Measurements from ENCODE around the gene ATP8B4. TPM values are rescaled to one million over a fixed set of nuclear protein-coding genes. Genes with fewer than 3 reads are reported as not detected.

The ATP8B4 gene
- total RNA-seq, 2 experiments from 2014 or later, result 0.31 TPM; not detected in 1

DNA sequence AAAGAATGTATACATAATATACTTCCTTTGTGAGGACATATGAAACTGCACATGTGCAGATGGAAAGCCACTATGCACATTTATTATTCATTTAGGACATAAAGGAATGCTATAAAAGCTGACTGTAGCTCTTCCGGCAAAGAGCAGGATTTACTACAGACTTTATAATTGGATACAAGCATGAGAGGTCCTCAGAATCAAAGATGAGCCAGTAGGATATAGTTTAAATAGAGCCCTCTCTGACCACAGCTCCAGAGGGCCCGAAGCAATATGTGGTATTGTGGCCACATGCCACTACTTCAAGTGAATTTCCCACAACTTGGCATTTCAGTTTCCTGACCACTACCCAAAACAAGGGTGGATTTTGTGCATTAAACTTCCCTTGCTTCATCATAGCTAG lies 140.9 kb downstream of the ATP8B4 start:
- Histone ChIP-seq H3K27me3 (ENCODE audit: control insufficient read depth in 1 of 2, insufficient read depth in 2 of 2, low read length in 2 of 2) (no peaks in the 10 kb centered on the region), H3K36me3 (ENCODE audit: insufficient read depth, low read length) (no peaks in the 10 kb centered on the region), H3K4me3 (ENCODE audit: low read length) (no peak overlapping the region), H3K4me1 (ENCODE audit: insufficient read depth, low read length) (no peaks in the 10 kb centered on the region), H3K27ac (ENCODE audit: low read depth in 1 of 2, low read length in 2 of 2) (no peak overlapping the region), H3K9me3 (ENCODE audit: control insufficient read depth in 1 of 2, insufficient read depth in 1 of 2, low read length in 2 of 2) (no peaks in the 10 kb centered on the region)
- no peak for DNase-seq
- no peaks in the 10 kb centered on the region for H3K36me3 Mint-ChIP-seq (ENCODE audit: low read depth)
- TF ChIP-seq, protein P1, sequence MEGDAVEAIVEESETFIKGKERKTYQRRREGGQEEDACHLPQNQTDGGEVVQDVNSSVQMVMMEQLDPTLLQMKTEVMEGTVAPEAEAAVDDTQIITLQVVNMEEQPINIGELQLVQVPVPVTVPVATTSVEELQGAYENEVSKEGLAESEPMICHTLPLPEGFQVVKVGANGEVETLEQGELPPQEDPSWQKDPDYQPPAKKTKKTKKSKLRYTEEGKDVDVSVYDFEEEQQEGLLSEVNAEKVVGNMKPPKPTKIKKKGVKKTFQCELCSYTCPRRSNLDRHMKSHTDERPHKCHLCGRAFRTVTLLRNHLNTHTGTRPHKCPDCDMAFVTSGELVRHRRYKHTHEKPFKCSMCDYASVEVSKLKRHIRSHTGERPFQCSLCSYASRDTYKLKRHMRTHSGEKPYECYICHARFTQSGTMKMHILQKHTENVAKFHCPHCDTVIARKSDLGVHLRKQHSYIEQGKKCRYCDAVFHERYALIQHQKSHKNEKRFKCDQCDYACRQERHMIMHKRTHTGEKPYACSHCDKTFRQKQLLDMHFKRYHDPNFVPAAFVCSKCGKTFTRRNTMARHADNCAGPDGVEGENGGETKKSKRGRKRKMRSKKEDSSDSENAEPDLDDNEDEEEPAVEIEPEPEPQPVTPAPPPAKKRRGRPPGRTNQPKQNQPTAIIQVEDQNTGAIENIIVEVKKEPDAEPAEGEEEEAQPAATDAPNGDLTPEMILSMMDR (IDR thresholded peaks at IDR 0.05), result no peak
- POLR2A ChIA-PET, result no interaction called here
- no peak overlapping the region for H3K4me3 Mint-ChIP-seq
- H3K27ac Mint-ChIP-seq, result no peak overlapping the region
- CTCF ChIA-PET, result interaction anchor here (1.1 kb wide), 1 partner anchor 8 kb away, joined by 3 read pairs; no protein-coding TSS in a partner anchor
- intact Hi-C loops (cut with DNase I, micrococcal nuclease), result no loop called here
- no peaks in the 10 kb centered on the region for H3K4me1 Mint-ChIP-seq (ENCODE audit: low read depth)
- ATAC-seq (ENCODE audit: poor library complexity), result no peak
- H3K9me3 Mint-ChIP-seq, result no peaks in the 10 kb centered on the region
- H3K27me3 Mint-ChIP-seq, result no peaks in the 10 kb centered on the region

DNA sequence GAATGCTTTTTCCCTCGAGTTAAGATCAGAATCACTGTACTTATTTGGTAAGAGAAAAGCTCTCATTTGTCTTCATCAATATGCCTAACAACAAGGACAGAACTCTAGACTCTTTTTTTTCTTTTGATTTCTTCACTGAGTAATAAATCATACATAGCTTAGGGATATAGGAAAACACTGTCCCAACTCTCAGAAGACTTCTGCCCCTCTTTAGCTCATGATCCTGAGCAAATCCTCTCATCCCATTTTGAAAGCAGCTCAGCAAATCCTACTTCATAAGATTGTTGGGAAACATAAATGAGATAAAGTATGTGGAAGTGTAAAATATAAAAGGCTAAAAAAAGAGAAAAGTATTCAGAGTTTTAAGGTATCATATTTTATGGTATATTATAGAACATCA lies 141.7 kb downstream of the ATP8B4 start:
- Mint-ChIP-seq H3K4me1 (ENCODE audit: low read depth) (no peaks in the 10 kb centered on the region), H3K36me3 (ENCODE audit: low read depth) (no peaks in the 10 kb centered on the region), H3K27ac (no peak overlapping the region), H3K4me3 (no peak overlapping the region), H3K9me3 (no peaks in the 10 kb centered on the region), H3K27me3 (no peaks in the 10 kb centered on the region)
- Histone ChIP-seq H3K4me1 (ENCODE audit: insufficient read depth, low read length) (no peaks in the 10 kb centered on the region), H3K27me3 (ENCODE audit: control insufficient read depth in 1 of 2, insufficient read depth in 2 of 2, low read length in 2 of 2) (no peaks in the 10 kb centered on the region), H3K27ac (ENCODE audit: low read depth in 1 of 2, low read length in 2 of 2) (no peak overlapping the region), H3K9me3 (ENCODE audit: control insufficient read depth in 1 of 2, insufficient read depth in 1 of 2, low read length in 2 of 2) (no peaks in the 10 kb centered on the region), H3K4me3 (ENCODE audit: low read length) (no peak overlapping the region), H3K36me3 (ENCODE audit: insufficient read depth, low read length) (no peaks in the 10 kb centered on the region)
- CTCF ChIA-PET, result no interaction called here
- ATAC-seq (ENCODE audit: poor library complexity) (no peak), DNase-seq (no peak)
- TF ChIP-seq, protein P1 (IDR thresholded peaks at IDR 0.05), result no peak
- intact Hi-C loops (cut with DNase I, micrococcal nuclease), result no loop called here
- POLR2A ChIA-PET, result no interaction called here

DNA sequence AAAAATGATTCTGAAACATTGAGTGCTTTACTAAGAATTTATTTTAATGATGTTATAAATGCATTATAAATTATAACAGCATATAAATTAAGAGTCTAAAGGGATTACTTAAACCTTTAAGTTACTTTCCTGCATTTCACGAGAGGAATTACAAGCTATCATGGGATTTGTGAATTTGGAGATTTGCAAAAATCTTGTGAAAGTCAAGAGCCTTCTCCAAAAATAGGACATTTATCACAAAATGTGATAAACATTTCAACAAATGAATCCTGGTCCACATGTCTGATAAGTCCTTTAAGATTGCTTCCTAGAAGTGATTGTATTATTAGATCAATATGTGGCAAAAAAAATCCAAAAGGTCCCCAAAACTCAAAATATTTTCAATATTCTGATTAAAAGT lies 154.5 kb downstream of the ATP8B4 start:
- no peaks in the 10 kb centered on the region for H3K4me1 Mint-ChIP-seq (ENCODE audit: low read depth)
- Histone ChIP-seq H3K4me1 (ENCODE audit: insufficient read depth, low read length) (no peaks in the 10 kb centered on the region), H3K36me3 (ENCODE audit: insufficient read depth, low read length) (no peaks in the 10 kb centered on the region), H3K9me3 (ENCODE audit: control insufficient read depth in 1 of 2, insufficient read depth in 1 of 2, low read length in 2 of 2) (peaks cover 4 to 12% of the 10 kb centered on the region in 2 experiments), H3K27me3 (ENCODE audit: control insufficient read depth in 1 of 2, insufficient read depth in 2 of 2, low read length in 2 of 2) (peaks cover 0 to 6% of the 10 kb centered on the region in 2 experiments), H3K27ac (ENCODE audit: low read depth in 1 of 2, low read length in 2 of 2) (no peak overlapping the region), H3K4me3 (ENCODE audit: low read length) (no peak overlapping the region)
- H3K36me3 Mint-ChIP-seq (ENCODE audit: low read depth), result no peaks in the 10 kb centered on the region
- ChIA-PET POLR2A (no interaction called here), CTCF (no interaction called here)
- TF ChIP-seq, protein P1 (IDR thresholded peaks at IDR 0.05), result no peak
- no peaks in the 10 kb centered on the region for H3K27me3 Mint-ChIP-seq
- ATAC-seq (ENCODE audit: poor library complexity) (no peak), DNase-seq (no peak)
- no peak overlapping the region for H3K4me3 Mint-ChIP-seq
- H3K27ac Mint-ChIP-seq, result no peak overlapping the region
- intact Hi-C loops (cut with DNase I, micrococcal nuclease), result no loop called here
- H3K9me3 Mint-ChIP-seq, result peaks cover 2% of the 10 kb centered on the region

Measured in CD4-positive, alpha-beta T cell (primary cell).